GM18867 (cell line): ENCODE measurements around the gene F10.

Source experiments
- ATAC-seq: cut with Tn5 transposase; IDR thresholded peaks from one replicate; pipeline ENCODE4 v1.9.1; 2021; ENCODE audit warnings: mild to moderate bottlenecking, moderate library complexity; ENCODE audit not compliant: unreplicated experiment

The F10 gene

GRCh38 chr13:113115363-113116205, 7.0 kb upstream of the F10 start:
- no peak for ATAC-seq

GRCh38 chr13:113116206-113116800, 6.3 kb upstream of the F10 start:
- no peak for ATAC-seq

GRCh38 chr13:113116871-113117271, 5.7 kb upstream of the F10 start:
- no peak for ATAC-seq

- ATAC-seq = no peak
Measured at GRCh38 chr13:113117335-113117872, 5.2 kb upstream of the F10 start.

- no peak for ATAC-seq
Measured at GRCh38 chr13:113117911-113118260, 4.7 kb upstream of the F10 start.

- ATAC-seq = no peak
Measured at GRCh38 chr13:113118261-113119021, 4.2 kb upstream of the F10 start.

- ATAC-seq = no peak
Measured at GRCh38 chr13:113119166-113119821, 3.3 kb upstream of the F10 start.

GRCh38 chr13:113119822-113120189, 2.8 kb upstream of the F10 start:
- no peak for ATAC-seq

GRCh38 chr13:113120300-113121182, 2.1 kb upstream of the F10 start:
- no peak for ATAC-seq

- ATAC-seq = no peak
Measured at GRCh38 chr13:113121183-113121927, 1.2 kb upstream of the F10 start.

GRCh38 chr13:113121928-113122471, 599 bp upstream of the F10 start:
- ATAC-seq = no peak

GRCh38 chr13:113123226-113124201, 915 bp downstream of the F10 start:
- ATAC-seq = no peak

GRCh38 chr13:113124211-113124970, 1.8 kb downstream of the F10 start:
- ATAC-seq = no peak

- no peak for ATAC-seq
Measured at GRCh38 chr13:113125506-113126264, 3.1 kb downstream of the F10 start.

- ATAC-seq = no peak
Measured at GRCh38 chr13:113126265-113127150, 3.9 kb downstream of the F10 start.

- ATAC-seq = no peak
Measured at GRCh38 chr13:113129480-113129879, 6.9 kb downstream of the F10 start.
